GM23338 (cell line): ENCODE results near the gene HABP4. TPM values are rescaled to one million over a fixed set of nuclear protein-coding genes. Genes with fewer than 3 reads are reported as not detected.

ENCODE experiments used
- ATAC-seq: fragments of 200-7000 bp; cut with Tn5 transposase; 3 replicates; pipeline ENCODE4 v1.9.1; 2020
- DNase-seq: peaks from one replicate; pipeline ENCODE4 v3.0.0-alpha.2; 2015; ENCODE audit warnings: low spot score
- H2AFZ ChIP-seq: fragments of 200-600 bp; sonication (generic); 2 replicates; pipeline ENCODE4 v1.8.0; 2016; ENCODE audit warnings: antibody characterized with exemption, mild to moderate bottlenecking, moderate library complexity
- H3F3A ChIP-seq: fragments of 200-600 bp; sonication (generic); replicated peaks from 2 replicates; pipeline ENCODE4 v1.8.0; 2017; ENCODE audit warnings: antibody characterized with exemption, mixed run types, low read depth
- H3K27ac ChIP-seq: fragments of 200-600 bp; sonication (generic); 2 replicates; pipeline ENCODE4 v1.6.1; 2016; ENCODE audit warnings: low read depth
- H3K27me3 ChIP-seq: fragments of 200-600 bp; sonication (generic); 2 replicates; pipeline ENCODE4 v1.8.0; 2016; ENCODE audit warnings: mild to moderate bottlenecking, mixed run types, moderate library complexity; ENCODE audit not compliant: insufficient read depth
- H3K36me3 ChIP-seq: fragments of 200-600 bp; sonication (generic); 2 replicates; pipeline ENCODE4 v1.8.0; 2016; ENCODE audit warnings: mild to moderate bottlenecking; ENCODE audit not compliant: insufficient read depth
- H3K4me1 ChIP-seq: fragments of 200-600 bp; sonication (generic); 2 replicates; pipeline ENCODE4 v1.8.0; 2016; ENCODE audit warnings: mild to moderate bottlenecking, moderate library complexity; ENCODE audit not compliant: insufficient read depth
- H3K4me2 ChIP-seq: fragments of 200-600 bp; sonication (generic); 2 replicates; pipeline ENCODE4 v1.7.1; 2017; ENCODE audit warnings: mixed run types
- H3K4me3 ChIP-seq: fragments of 200-600 bp; sonication (generic); 2 replicates; pipeline ENCODE4 v1.6.1; 2016; ENCODE audit warnings: mixed run types
- H3K79me2 ChIP-seq: fragments of 200-600 bp; sonication (generic); replicated peaks from 2 replicates; pipeline ENCODE4 v1.8.0; 2017; ENCODE audit warnings: mild to moderate bottlenecking; ENCODE audit not compliant: insufficient read depth
- H3K9me2 ChIP-seq: fragments of 200-600 bp; sonication (generic); 2 replicates; pipeline ENCODE4 v1.8.0; 2017; ENCODE audit not compliant: insufficient read depth
- H4K20me1 ChIP-seq: fragments of 200-600 bp; sonication (generic); replicated peaks from 2 replicates; pipeline ENCODE4 v1.8.0; 2017; ENCODE audit warnings: mild to moderate bottlenecking; ENCODE audit not compliant: insufficient read depth
- H3K27ac Mint-ChIP-seq: 2 replicates; pipeline ENCODE4 v1.8.0; 2020; ENCODE audit warnings: inconsistent platforms, mild to moderate bottlenecking, moderate library complexity, mixed read lengths
- H3K27me3 Mint-ChIP-seq: 3 replicates; pipeline ENCODE4 v1.8.0; 2022; ENCODE audit warnings: low read depth, mild to moderate bottlenecking, moderate library complexity, mixed read lengths, inconsistent platforms; ENCODE audit not compliant: insufficient read depth, poor library complexity
- H3K36me3 Mint-ChIP-seq: 3 replicates; pipeline ENCODE4 v1.8.0; 2021; ENCODE audit warnings: low read depth, mild to moderate bottlenecking, inconsistent platforms, moderate library complexity, mixed read lengths
- H3K4me1 Mint-ChIP-seq: 3 replicates; pipeline ENCODE4 v1.8.0; 2020; ENCODE audit warnings: mild to moderate bottlenecking, inconsistent platforms, mixed read lengths
- H3K4me3 Mint-ChIP-seq: 3 replicates; pipeline ENCODE4 v1.8.0; 2021; ENCODE audit warnings: moderate library complexity, mild to moderate bottlenecking, inconsistent platforms, mixed read lengths
- H3K9me3 Mint-ChIP-seq: 3 replicates; pipeline ENCODE4 v1.8.0; 2020; ENCODE audit warnings: moderate library complexity, mild to moderate bottlenecking, inconsistent platforms, mixed read lengths
- CREB1 ChIP-seq: fragments of 250-450 bp; sonication (Bioruptor Pico); IDR thresholded peaks from 2 replicates; pipeline ENCODE4 v1.5.0; 2020; ENCODE audit warnings: low read depth, mild to moderate bottlenecking, moderate library complexity
- CTCF ChIP-seq, 2 experiments: fragments of 200-600 bp in 1 of 2; sonication (generic) in 1 of 2; conservative IDR thresholded peaks; 2 replicates each; pipeline versions ENCODE4 v1.5.1 to v1.6.1; 2016 to 2017; ENCODE audit warnings: antibody characterized with exemption in 2 of 2, low read depth in 2 of 2, mild to moderate bottlenecking in 2 of 2, moderate library complexity in 1 of 2
- ETS1 ChIP-seq: IDR thresholded peaks from 2 replicates; pipeline ENCODE4 v1.6.1; 2016; ENCODE audit warnings: antibody characterized with exemption
- EZH2 ChIP-seq: fragments of 200-600 bp; sonication (generic); IDR thresholded peaks from one replicate; pipeline ENCODE4 v1.8.0; 2017; ENCODE audit warnings: antibody characterized with exemption, mild to moderate bottlenecking, low read depth; ENCODE audit not compliant: unreplicated experiment
- EZH2phosphoT487 ChIP-seq: fragments of 200-600 bp; sonication (generic); IDR thresholded peaks from one replicate; pipeline ENCODE4 v1.8.1; 2018; ENCODE audit warnings: antibody characterized with exemption; ENCODE audit not compliant: unreplicated experiment
- JUNB ChIP-seq: IDR thresholded peaks from one replicate; pipeline ENCODE4 v1.6.1; 2016; ENCODE audit warnings: antibody characterized with exemption; ENCODE audit not compliant: unreplicated experiment
- NANOG ChIP-seq: IDR thresholded peaks from 2 replicates; pipeline ENCODE4 v1.6.1; 2016; ENCODE audit warnings: antibody characterized with exemption, borderline replicate concordance
- POLR2AphosphoS5 ChIP-seq: IDR thresholded peaks from 2 replicates; pipeline ENCODE4 v1.6.1; 2016; ENCODE audit warnings: antibody characterized with exemption, low read depth
- REST ChIP-seq: IDR thresholded peaks from one replicate; pipeline ENCODE4 v1.6.1; 2018; ENCODE audit warnings: antibody characterized with exemption; ENCODE audit not compliant: unreplicated experiment
- STAT1 ChIP-seq: IDR thresholded peaks from one replicate; pipeline ENCODE4 v1.6.1; 2016; ENCODE audit warnings: antibody characterized with exemption; ENCODE audit not compliant: unreplicated experiment
- ZNF114 ChIP-seq: fragments of 250-450 bp; sonication (Bioruptor Pico); IDR thresholded peaks from 2 replicates; pipeline ENCODE4 v1.5.0; 2020; ENCODE audit warnings: mild to moderate bottlenecking, moderate library complexity
- ZNF331 ChIP-seq: fragments of 250-450 bp; sonication (Bioruptor Pico); IDR thresholded peaks from 2 replicates; pipeline ENCODE4 v1.5.0; 2020; ENCODE audit warnings: low read depth, mild to moderate bottlenecking, moderate library complexity
- ZNF462 ChIP-seq: fragments of 250-450 bp; sonication (Bioruptor Pico); IDR thresholded peaks from 2 replicates; pipeline ENCODE4 v1.5.0; 2020; ENCODE audit warnings: mild to moderate bottlenecking, moderate library complexity
- polyA plus RNA-seq: library from polyadenylated mRNA; unstranded; fragments of >200 nt; fragmentation: Nextera tagmentation; extraction: Ambion mirVana; gene quantifications from 2 replicates; pipeline ENCODE4 v1.2.1, GENCODE V29; 2016
- total RNA-seq: library from RNA; depleted of rRNA; stranded (reverse); fragments of >200 nt; shearing (Covaris generic); gene quantifications from 2 replicates; pipeline ENCODE4 v1.2.3, GENCODE V29; 2014

The HABP4 gene
- total and polyA plus RNA-seq, 2 experiments from 2014 or later: 8.8 to 9.9 TPM

GRCh38 chr9:96408409-96409280 is 41.3 kb upstream of the HABP4 start:
- Mint-ChIP-seq H3K36me3 (peaks cover 21% of the 10 kb centered on the region; the same call in 2 of the 3 replicates), H3K4me1 (peaks cover 39% of the 10 kb centered on the region), H3K4me3 (no peak overlapping the region), H3K27me3 (no peaks in the 10 kb centered on the region), H3K9me3 (no peaks in the 10 kb centered on the region), H3K27ac (no peak overlapping the region)
- H3K79me2 ChIP-seq: peaks cover 83% of the 10 kb centered on the region
- TF ChIP-seq CTCF (conservative IDR thresholded peaks at IDR 0.05; ENCODE audit: low read depth in 2 of 2): no peak
- TF ChIP-seq ZNF331 (CRISPR knock-in tag): no peak
- no peak for TF ChIP-seq REST
- no peak for TF ChIP-seq STAT1
- TF ChIP-seq POLR2AphosphoS5: no peak
- TF ChIP-seq EZH2phosphoT487: no peak
- TF ChIP-seq ZNF114: no peak
- no peak for TF ChIP-seq ETS1
- TF ChIP-seq EZH2: no peak
- TF ChIP-seq CREB1 (CRISPR knock-in tag): no peak
- TF ChIP-seq JUNB: no peak
- TF ChIP-seq ZNF462: no peak
- TF ChIP-seq NANOG: no peak
- H2AFZ ChIP-seq: no peak overlapping the region
- H3K27me3 ChIP-seq: no peaks in the 10 kb centered on the region
- 0 out of 2 replicates have a peak, but pooled peaks cover 8% of the 10 kb centered on the region for H3F3A ChIP-seq
- H3K27ac ChIP-seq: no peak overlapping the region
- H4K20me1 ChIP-seq: peaks cover 22% of the 10 kb centered on the region; the same call in 1 of the 2 replicates
- H3K9me2 ChIP-seq: no peaks in the 10 kb centered on the region
- ATAC-seq: no peak
- peak overlapping the region; percentile 67 for H3K4me2 ChIP-seq
- DNase-seq: no peak
- peaks cover 39% of the 10 kb centered on the region for H3K4me1 ChIP-seq
- H3K36me3 ChIP-seq: no peaks in the 10 kb centered on the region; the same call in 1 of the 2 replicates
- no peak overlapping the region for H3K4me3 ChIP-seq
